Hepatocyte (in vitro differentiated cells): ENCODE data around the gene TTC23. TPM values are rescaled to one million over a fixed set of nuclear protein-coding genes. Genes with fewer than 3 reads are reported as not detected.
A peak's percentile ranks its signal among the peaks of the same experiment; 100 is the strongest.

Source experiments
- DNase-seq: peaks from one replicate; pipeline ENCODE4 v3.0.0-alpha.2; 2016; ENCODE audit warnings: low spot score
- H2AFZ ChIP-seq: fragments of 200-600 bp; sonication (generic); 2 replicates; pipeline ENCODE4 v1.6.0; 2016; ENCODE audit warnings: antibody characterized with exemption, mild to moderate bottlenecking
- H3K27ac ChIP-seq: fragments of 200-600 bp; sonication (generic); 2 replicates; pipeline ENCODE4 v1.5.1; 2016; ENCODE audit warnings: mild to moderate bottlenecking
- H3K27me3 ChIP-seq: fragments of 200-600 bp; sonication (generic); 2 replicates; pipeline ENCODE4 v1.6.1; 2016
- H3K36me3 ChIP-seq: fragments of 200-600 bp; sonication (generic); replicated peaks from 2 replicates; pipeline ENCODE4 v1.5.1; 2016; ENCODE audit warnings: low read depth; ENCODE audit not compliant: insufficient read depth
- H3K4me1 ChIP-seq: fragments of 200-600 bp; sonication (generic); 2 replicates; pipeline ENCODE4 v1.5.1; 2016; ENCODE audit warnings: mild to moderate bottlenecking, moderate library complexity; ENCODE audit not compliant: insufficient read depth
- H3K4me2 ChIP-seq: fragments of 200-600 bp; sonication (generic); 2 replicates; pipeline ENCODE4 v1.6.0; 2016
- H3K4me3 ChIP-seq: fragments of 200-600 bp; sonication (generic); 2 replicates; pipeline ENCODE4 v1.5.1; 2016; ENCODE audit warnings: mild to moderate bottlenecking
- H3K79me2 ChIP-seq: fragments of 200-600 bp; sonication (generic); 2 replicates; pipeline ENCODE4 v1.6.0; 2017; ENCODE audit warnings: mild to moderate bottlenecking
- H3K9me2 ChIP-seq: fragments of 200-600 bp; sonication (generic); replicated peaks from 2 replicates; pipeline ENCODE4 v1.6.0; 2017; ENCODE audit warnings: mild to moderate bottlenecking; ENCODE audit not compliant: insufficient read depth
- H3K9me3 ChIP-seq: fragments of 200-600 bp; sonication (generic); 2 replicates; pipeline ENCODE4 v1.5.1; 2016; ENCODE audit warnings: low read depth, mild to moderate bottlenecking
- H4K20me1 ChIP-seq: fragments of 200-600 bp; sonication (generic); 2 replicates; pipeline ENCODE4 v1.6.0; 2016; ENCODE audit warnings: mild to moderate bottlenecking; ENCODE audit not compliant: insufficient read depth, poor library complexity, severe bottlenecking
- EZH2 ChIP-seq: fragments of 200-600 bp; sonication (generic); IDR thresholded peaks from 2 replicates; pipeline ENCODE4 v1.6.1; 2016; ENCODE audit warnings: antibody characterized with exemption, mild to moderate bottlenecking, borderline replicate concordance
- EZH2phosphoT487 ChIP-seq: fragments of 200-600 bp; sonication (generic); IDR thresholded peaks from one replicate; pipeline ENCODE4 v1.6.1; 2018; ENCODE audit warnings: antibody characterized with exemption, mild to moderate bottlenecking, low read depth, moderate library complexity; ENCODE audit not compliant: unreplicated experiment, severe bottlenecking
- WGBS: methylation state at CpG from one replicate; pipeline ENCODE4 v1.1.6; 2016; ENCODE audit warnings: low lambda C conversion rate; ENCODE audit errors: missing lambda C conversion rate; 5-methylcytosine and 5-hydroxymethylcytosine counted together
- polyA plus RNA-seq: library from polyadenylated mRNA; unstranded; fragments of >200 nt; fragmentation: Nextera tagmentation; extraction: Ambion mirVana; gene quantifications from 2 replicates; pipeline ENCODE4 v1.2.1, GENCODE V29; 2016
- total RNA-seq: library from RNA; depleted of rRNA; stranded (reverse); fragments of >200 nt; gene quantifications from 2 replicates; pipeline ENCODE4 v1.2.3, GENCODE V29; 2014
- TF ChIP-seq, protein P1 (sequence below): fragments of 200-600 bp; sonication (generic); IDR thresholded peaks from 2 replicates; pipeline ENCODE4 v1.5.1; 2016; ENCODE audit warnings: antibody characterized with exemption, mild to moderate bottlenecking; ENCODE audit not compliant: poor library complexity

The TTC23 gene
- total and polyA plus RNA-seq, 2 experiments from 2014 or later = 31.3 to 46.3 TPM

DNA sequence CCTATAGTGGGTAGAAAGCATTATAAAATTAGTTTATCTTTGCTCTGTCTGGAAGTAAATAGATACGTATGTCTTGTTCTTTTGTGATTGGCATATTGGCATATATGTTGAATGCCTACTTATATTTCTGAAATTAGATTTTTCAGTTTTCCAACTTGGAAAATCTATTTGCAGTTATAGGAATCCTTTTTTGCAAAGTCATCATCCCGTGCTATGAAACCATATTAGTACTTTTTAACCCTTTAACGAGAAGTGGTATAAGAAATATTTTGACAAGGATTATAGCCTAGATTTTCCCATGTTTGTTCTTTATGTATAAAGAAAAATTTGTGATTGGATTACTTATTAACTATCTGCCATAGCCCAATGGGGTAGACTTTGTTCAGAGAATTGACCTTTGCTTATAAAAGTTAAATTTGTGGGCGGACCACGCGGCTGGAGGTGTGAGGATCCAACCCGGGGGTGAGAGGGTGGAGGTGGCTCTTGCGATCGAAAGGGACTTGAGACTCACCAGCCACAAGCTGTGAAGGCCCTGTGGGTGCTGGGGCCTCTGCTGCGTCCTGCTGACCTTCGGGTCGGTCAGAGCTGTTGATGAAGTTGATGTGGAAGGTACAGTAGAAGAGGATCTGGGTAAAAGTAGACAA, 7.8 kb upstream of the TTC23 start:
- H3K27ac ChIP-seq = no peak overlapping the region
- no peak overlapping the region for H3K4me3 ChIP-seq
- no peaks in the 10 kb centered on the region for H3K36me3 ChIP-seq
- H3K27me3 ChIP-seq = no peaks in the 10 kb centered on the region
- H2AFZ ChIP-seq = no peak overlapping the region
- peaks cover 36% of the 10 kb centered on the region for H3K79me2 ChIP-seq
- TF ChIP-seq EZH2phosphoT487 = no peak
- no peak for TF ChIP-seq EZH2
- TF ChIP-seq, protein P1, sequence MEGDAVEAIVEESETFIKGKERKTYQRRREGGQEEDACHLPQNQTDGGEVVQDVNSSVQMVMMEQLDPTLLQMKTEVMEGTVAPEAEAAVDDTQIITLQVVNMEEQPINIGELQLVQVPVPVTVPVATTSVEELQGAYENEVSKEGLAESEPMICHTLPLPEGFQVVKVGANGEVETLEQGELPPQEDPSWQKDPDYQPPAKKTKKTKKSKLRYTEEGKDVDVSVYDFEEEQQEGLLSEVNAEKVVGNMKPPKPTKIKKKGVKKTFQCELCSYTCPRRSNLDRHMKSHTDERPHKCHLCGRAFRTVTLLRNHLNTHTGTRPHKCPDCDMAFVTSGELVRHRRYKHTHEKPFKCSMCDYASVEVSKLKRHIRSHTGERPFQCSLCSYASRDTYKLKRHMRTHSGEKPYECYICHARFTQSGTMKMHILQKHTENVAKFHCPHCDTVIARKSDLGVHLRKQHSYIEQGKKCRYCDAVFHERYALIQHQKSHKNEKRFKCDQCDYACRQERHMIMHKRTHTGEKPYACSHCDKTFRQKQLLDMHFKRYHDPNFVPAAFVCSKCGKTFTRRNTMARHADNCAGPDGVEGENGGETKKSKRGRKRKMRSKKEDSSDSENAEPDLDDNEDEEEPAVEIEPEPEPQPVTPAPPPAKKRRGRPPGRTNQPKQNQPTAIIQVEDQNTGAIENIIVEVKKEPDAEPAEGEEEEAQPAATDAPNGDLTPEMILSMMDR = no peak
- DNase-seq = no peak
- 79% methylated on average over 12 of the region's 12 CpGs for WGBS
- H3K4me2 ChIP-seq = no peak overlapping the region
- H3K9me3 ChIP-seq = no peaks in the 10 kb centered on the region
- no peaks in the 10 kb centered on the region for H3K4me1 ChIP-seq
- no peaks in the 10 kb centered on the region for H3K9me2 ChIP-seq
- no peaks in the 10 kb centered on the region for H4K20me1 ChIP-seq

DNA sequence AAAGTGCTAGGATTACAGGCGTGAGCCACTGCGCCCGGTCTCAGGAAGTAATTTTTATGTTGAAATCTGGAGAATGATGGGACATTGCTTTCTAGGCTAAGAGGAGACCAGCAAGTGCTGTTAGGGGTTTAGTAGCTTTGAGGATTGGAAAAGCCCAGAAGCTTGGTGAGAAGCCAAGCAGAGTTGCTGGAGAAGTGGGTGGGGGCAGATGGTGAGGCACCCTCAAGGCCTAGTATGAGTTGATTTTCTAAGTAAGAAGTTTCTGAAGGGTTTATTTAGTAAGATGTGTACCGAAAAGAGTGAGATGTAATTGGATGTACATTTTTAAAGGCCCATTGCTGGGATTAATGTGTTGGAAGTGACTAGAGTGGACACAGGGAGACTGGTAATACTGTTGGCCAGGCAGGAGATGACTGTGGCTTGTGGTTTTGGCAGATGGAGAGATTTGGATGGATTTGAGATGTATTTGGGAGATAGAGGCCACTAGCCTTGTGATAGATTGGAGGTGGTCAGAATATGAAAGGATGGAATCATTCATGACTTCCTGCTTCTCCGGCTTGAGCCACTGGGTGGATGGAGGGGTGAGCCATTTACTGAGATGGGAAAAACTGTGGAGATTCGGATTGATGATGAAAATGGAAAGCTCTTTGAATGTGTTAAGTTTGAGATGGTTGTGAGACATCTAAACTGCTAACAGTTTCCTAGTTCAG, 4.2 kb upstream of the TTC23 start:
- TF ChIP-seq EZH2phosphoT487 (no peak), EZH2 (no peak)
- TF ChIP-seq, protein P1 = no peak
- WGBS = 96% methylated on average over 6 of the region's 6 CpGs
- H3K4me2 ChIP-seq = no peak overlapping the region

DNA sequence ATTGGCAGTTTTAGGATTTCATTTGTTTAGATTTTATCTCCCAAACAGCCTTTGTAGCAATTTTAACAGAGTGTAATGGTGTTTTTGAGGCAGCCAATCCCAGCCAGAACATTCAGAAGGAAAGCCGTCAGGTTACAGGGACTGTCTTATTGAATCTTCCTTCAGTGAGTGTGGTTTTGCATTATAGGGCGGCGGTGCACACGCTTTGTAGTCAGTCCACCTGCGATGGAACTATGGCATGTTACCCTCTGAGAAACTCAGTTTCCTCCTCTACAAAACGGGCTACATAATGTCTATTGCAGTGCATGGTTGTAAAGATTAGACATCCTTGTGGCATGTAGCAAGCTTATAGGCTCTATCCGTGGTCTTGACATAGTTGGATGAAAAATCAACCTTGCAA, 2.9 kb upstream of the TTC23 start:
- H3K9me3 ChIP-seq = no peaks in the 10 kb centered on the region
- TF ChIP-seq, protein P1 = no peak
- TF ChIP-seq EZH2phosphoT487 (no peak), EZH2 (no peak)
- H3K9me2 ChIP-seq = no peaks in the 10 kb centered on the region
- no peaks in the 10 kb centered on the region for H4K20me1 ChIP-seq
- H3K27ac ChIP-seq = no peak overlapping the region
- peak overlapping the region; percentile 74 for H3K4me3 ChIP-seq
- H3K27me3 ChIP-seq = no peaks in the 10 kb centered on the region
- H2AFZ ChIP-seq = no peak overlapping the region
- 79% methylated on average over 7 of the region's 7 CpGs for whole genome bisulfite sequencing
- H3K4me2 ChIP-seq = peak overlapping the region; percentile 82
- H3K4me1 ChIP-seq = no peaks in the 10 kb centered on the region
- H3K36me3 ChIP-seq = no peaks in the 10 kb centered on the region
- H3K79me2 ChIP-seq = peaks cover 54% of the 10 kb centered on the region
- DNase-seq = no peak

More for the DNA sequence above, 4.2 kb upstream of the TTC23 start:
- Histone ChIP-seq H3K27me3 (no peaks in the 10 kb centered on the region), H2AFZ (no peak overlapping the region), H4K20me1 (no peaks in the 10 kb centered on the region), H3K9me2 (no peaks in the 10 kb centered on the region), H3K36me3 (no peaks in the 10 kb centered on the region), H3K4me3 (no peak overlapping the region), H3K79me2 (peaks cover 42% of the 10 kb centered on the region), H3K4me1 (no peaks in the 10 kb centered on the region), H3K27ac (no peak overlapping the region), H3K9me3 (no peaks in the 10 kb centered on the region)
- no peak for DNase-seq
